Endothelial cell of umbilical vein (primary cell): ENCODE results near the gene RABEPK. TPM values are rescaled to one million over a fixed set of nuclear protein-coding genes. Genes with fewer than 3 reads are reported as not detected.

Source experiments
- BruUV-seq: library from RNA; stranded (reverse); fragments of 400-500 nt; replicated peaks from 2 replicates; lab custom pipeline; 2021; lab: Mats Ljungman, UMichigan
- CTCF ChIA-PET: fragments of 300-600, 350-600 bp; sonication (Branson Sonifier 250); formaldehyde crosslinking; loops from one replicate; lab custom pipeline; 2021; ENCODE audit warnings: antibody characterized with exemption, inconsistent platforms; lab: Charles Lee
- POLR2A ChIA-PET: fragments of 300-600, 350-600 bp; sonication (Branson Sonifier 250); formaldehyde crosslinking; loops from one replicate; lab custom pipeline; 2021; ENCODE audit warnings: antibody characterized with exemption, inconsistent platforms; lab: Charles Lee
- DNase-seq: peaks from one replicate; pipeline ENCODE4 v3.0.0-alpha.2; 2011; ENCODE audit warnings: low read depth, low spot score
- FAIRE-seq: peaks from 2 replicates; lab custom pipeline; 2011; peaks lifted over from hg19 to GRCh38; lab: Jason Lieb, UNC
- H2AFZ ChIP-seq: 2 replicates; pipeline ENCODE4 v1.6.0; 2012; ENCODE audit warnings: low read depth, low read length, control low read depth, inconsistent platforms
- H3K27ac ChIP-seq: 2 replicates; pipeline ENCODE4 v1.5.1; 2011; ENCODE audit warnings: low read depth, mild to moderate bottlenecking, control low read depth, low read length, moderate library complexity; ENCODE audit not compliant: insufficient read depth
- H3K27me3 ChIP-seq, 2 experiments: 2 replicates each; pipeline versions ENCODE4 v1.6.0 to v1.6.1; 2011; ENCODE audit warnings: low read length in 2 of 2, mixed read lengths in 1 of 2; ENCODE audit not compliant: control insufficient read depth in 2 of 2, insufficient read depth in 2 of 2
- H3K36me3 ChIP-seq, 2 experiments: 2 replicates in 1 of 2; 3 replicates in 1 of 2; pipeline ENCODE4 v1.5.1; 2011; ENCODE audit warnings: low read length in 2 of 2, mild to moderate bottlenecking in 1 of 2, moderate library complexity in 1 of 2; ENCODE audit not compliant: control insufficient read depth in 2 of 2, insufficient read depth in 2 of 2; ENCODE audit errors: extremely low read depth in 1 of 2
- H3K4me1 ChIP-seq: 3 replicates; pipeline ENCODE4 v1.5.1; 2011; ENCODE audit warnings: mild to moderate bottlenecking, low read length; ENCODE audit not compliant: control insufficient read depth, insufficient read depth; ENCODE audit errors: extremely low read depth
- H3K4me2 ChIP-seq: 2 replicates; pipeline ENCODE4 v1.6.1; 2011; ENCODE audit warnings: low read length, control low read depth, mixed read lengths; ENCODE audit not compliant: insufficient read depth
- H3K4me3 ChIP-seq, 3 experiments: fragments of 200-600 bp in 1 of 3; sonication (generic), shearing (Covaris generic) in 1 of 3; replicated peaks in 1 of 3; 2 replicates each; pipeline ENCODE4 v1.5.1; 2011 to 2016; ENCODE audit warnings: control low read depth in 3 of 3, low read length in 3 of 3, mild to moderate bottlenecking in 2 of 3, inconsistent platforms in 1 of 3, low read depth in 1 of 3, moderate library complexity in 1 of 3; ENCODE audit not compliant: insufficient read depth in 1 of 3
- H3K79me2 ChIP-seq: 2 replicates; pipeline ENCODE4 v1.6.0; 2012; ENCODE audit warnings: low read length, inconsistent platforms; ENCODE audit not compliant: control insufficient read depth, insufficient read depth
- H3K9ac ChIP-seq: replicated peaks from 2 replicates; pipeline ENCODE3; 2011; ENCODE audit warnings: low read length, control low read depth; ENCODE audit not compliant: insufficient read depth; ENCODE audit errors: extremely low read depth
- H3K9me1 ChIP-seq: replicated peaks from 3 replicates; pipeline ENCODE4 v1.6.0; 2011; ENCODE audit warnings: mild to moderate bottlenecking, low read length; ENCODE audit not compliant: control insufficient read depth, insufficient read depth; ENCODE audit errors: extremely low read depth
- H3K9me3 ChIP-seq: replicated peaks from 2 replicates; pipeline ENCODE4 v1.5.1; 2012; ENCODE audit warnings: low read length, inconsistent platforms; ENCODE audit not compliant: control insufficient read depth, insufficient read depth
- H4K20me1 ChIP-seq: replicated peaks from 2 replicates; pipeline ENCODE3; 2011; ENCODE audit warnings: mild to moderate bottlenecking, low read length; ENCODE audit not compliant: control insufficient read depth, insufficient read depth; ENCODE audit errors: extremely low read depth
- GATA2 ChIP-seq: IDR thresholded peaks from 2 replicates; pipeline ENCODE4 v1.7.0; 2011; ENCODE audit warnings: low read depth, mild to moderate bottlenecking, moderate library complexity, mixed read lengths, low read length; ENCODE audit not compliant: insufficient read length, insufficient read depth
- JUN ChIP-seq: IDR thresholded peaks from 2 replicates; pipeline ENCODE4 v1.6.1; 2011; ENCODE audit warnings: borderline replicate concordance, low read depth; ENCODE audit not compliant: insufficient read length, insufficient read depth
- POLR2AphosphoS5 ChIP-seq: IDR thresholded peaks from 2 replicates; pipeline ENCODE4 v1.6.1; 2012; ENCODE audit warnings: low read depth, mild to moderate bottlenecking, control low read depth, low read length, moderate library complexity; ENCODE audit not compliant: insufficient read depth
- dilution Hi-C: fragments of 300-500 bp; cut with MboI; formaldehyde crosslinking; loops from one replicate; pipeline ENCODE4 v1.15.0; 2019; ENCODE audit warnings: low sequenced_read_pairs; ENCODE audit not compliant: extremely low pct_ligation_motif_present
- intact Hi-C: fragments of 100-400 bp; cut with micrococcal nuclease; formaldehyde crosslinking; loops from one replicate; pipeline ENCODE4 v1.10.0; 2022
- polyA plus RNA-seq, 4 experiments: library from polyadenylated mRNA; depleted of rRNA in 3 of 4; stranded (reverse) in 3 of 4; unstranded in 1 of 4; fragments of >200 nt; gene quantifications; 2 replicates each; pipeline versions ENCODE4 v1.2.1 to v1.2.3, GENCODE V29; 2011 to 2012; ENCODE audit warnings: missing spikeins in 1 of 4
- total RNA-seq: library from RNA; stranded (reverse); gene quantifications from 2 replicates; pipeline ENCODE4 v1.2.3, GENCODE V29; 2021
- TF ChIP-seq, protein P1 (sequence below): IDR thresholded peaks from 2 replicates; pipeline ENCODE4 v1.6.1; 2011; ENCODE audit not compliant: insufficient read depth, insufficient read length
- TF ChIP-seq, protein P2 (sequence below), 2 donors: IDR thresholded peaks; 1 replicate in 1 of 2; 2 replicates in 1 of 2; pipeline ENCODE4 v1.5.1; 2011; ENCODE audit warnings: low read length in 2 of 2, mild to moderate bottlenecking in 2 of 2, moderate library complexity in 2 of 2, control low read depth in 1 of 2, inconsistent platforms in 1 of 2, low read depth in 1 of 2; ENCODE audit not compliant: insufficient read depth in 1 of 2; ENCODE audit errors: extremely low read depth in 1 of 2

Gene RABEPK
- total and polyA plus RNA-seq, 2 donors (not counting 3 experiments of a cell fraction or from before 2014, with no cell fraction given) = 18.2 to 23.0 TPM

DNA sequence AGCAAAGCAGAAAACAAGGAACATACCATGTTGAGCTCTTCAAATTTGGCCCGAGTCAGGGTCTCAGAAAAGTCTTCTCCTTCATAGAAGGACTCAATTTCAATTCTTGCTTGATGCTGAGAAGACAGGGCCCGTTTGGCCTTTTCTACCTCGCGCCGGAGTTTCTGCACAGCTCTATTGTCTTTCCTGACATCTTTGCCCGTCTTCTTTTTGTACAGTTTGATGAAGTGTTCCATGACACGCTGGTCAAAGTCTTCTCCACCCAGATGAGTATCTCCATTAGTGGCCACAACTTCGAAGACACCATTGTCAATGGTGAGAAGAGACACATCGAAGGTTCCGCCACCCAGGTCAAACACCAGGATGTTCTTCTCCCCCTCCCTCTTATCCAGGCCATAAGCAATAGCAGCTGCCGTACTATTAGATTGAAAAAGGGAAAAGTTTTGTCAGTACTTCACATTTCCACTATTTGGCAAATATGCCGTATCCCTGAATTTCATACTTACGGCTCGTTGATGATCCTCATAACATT lies 38.6 kb downstream of the RABEPK start:
- TF ChIP-seq JUN (no peak), POLR2AphosphoS5 (no peak)
- TF ChIP-seq, protein P1, sequence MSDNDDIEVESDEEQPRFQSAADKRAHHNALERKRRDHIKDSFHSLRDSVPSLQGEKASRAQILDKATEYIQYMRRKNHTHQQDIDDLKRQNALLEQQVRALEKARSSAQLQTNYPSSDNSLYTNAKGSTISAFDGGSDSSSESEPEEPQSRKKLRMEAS = no peak
- Histone ChIP-seq H4K20me1 (peaks cover 16% of the 10 kb centered on the region), H3K4me3 (peak overlapping the region; percentile 77 to 97 (median 96)), H3K27me3 (no peaks in the 10 kb centered on the region), H2AFZ (no peak overlapping the region), H3K27ac (no peak overlapping the region), H3K9me3 (no peaks in the 10 kb centered on the region), H3K79me2 (peaks cover 57% of the 10 kb centered on the region), H3K4me1 (peaks cover 49% of the 10 kb centered on the region), H3K9ac (peak overlapping the region; percentile 93), H3K4me2 (peak overlapping the region; percentile 93), H3K9me1 (no peaks in the 10 kb centered on the region), H3K36me3 (peaks cover 23 to 30% of the 10 kb centered on the region in 2 experiments)
- intact Hi-C loops (no loop called here), dilution Hi-C loops (no loop called here)
- ChIA-PET POLR2A (interaction anchor here (1.5 kb wide), 1 partner anchor 23 kb away, joined by 4 read pairs; the partner anchor contains the start of gene GAPVD1), CTCF (interaction anchor here (0.7 kb wide), 1 partner anchor 383 kb away, joined by 3 read pairs; no protein-coding TSS in a partner anchor)
- FAIRE-seq (no peak), DNase-seq (no peak)
- no TSS peak for BruUV-seq

DNA sequence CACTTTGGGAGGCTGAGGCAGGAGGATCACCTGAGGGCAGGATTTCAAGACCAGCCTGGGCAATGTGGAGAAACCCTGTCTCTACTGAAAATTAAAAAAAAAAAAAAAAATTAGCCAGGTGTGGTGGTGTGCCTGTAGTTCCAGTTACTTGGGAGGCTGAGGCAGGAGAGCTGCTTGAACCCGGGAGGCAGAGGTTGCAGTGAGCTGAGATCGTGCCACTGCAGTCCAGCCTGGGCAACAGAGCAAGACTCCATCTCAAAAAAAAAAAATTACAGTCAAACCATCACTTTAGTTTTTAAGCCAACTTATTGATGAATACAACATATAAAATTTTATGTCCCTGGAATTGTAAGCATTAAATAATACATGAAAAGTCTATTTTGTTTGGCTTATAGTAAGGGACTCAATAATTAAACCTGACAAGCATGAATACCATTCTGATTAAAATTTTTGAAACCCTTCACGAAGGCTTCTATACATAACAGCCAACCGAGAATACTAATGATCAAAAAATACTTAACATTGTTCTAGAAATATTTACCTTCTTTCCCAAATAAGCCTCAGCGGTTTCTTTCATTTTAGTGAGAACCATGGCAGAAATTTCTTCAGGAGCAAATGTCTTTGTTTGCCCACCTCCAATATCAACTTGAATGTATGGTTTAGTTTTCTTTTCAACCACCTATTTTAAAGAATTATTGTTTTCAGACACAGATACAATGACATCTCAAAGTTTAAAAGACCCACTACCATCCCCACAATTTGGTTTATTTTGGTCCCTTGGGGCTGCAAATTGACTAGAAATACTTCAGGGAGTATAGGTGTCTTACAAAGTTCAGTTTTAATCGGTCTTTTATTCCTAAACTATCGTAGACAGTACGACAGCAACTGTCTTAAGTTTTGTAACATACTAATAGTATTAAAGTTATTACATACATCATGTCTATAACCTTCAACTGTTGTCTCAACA lies 39.6 kb downstream of the RABEPK start:
- intact Hi-C loops (loop anchor here (5.0 kb wide), 4 partner anchors 132 to 468 kb away; partner anchors contain the start of genes ARPC5L, GOLGA1, NR6A1 and RPL35), dilution Hi-C loops (no loop called here)
- peaks cover 23 to 30% of the 10 kb centered on the region in 2 experiments for H3K36me3 ChIP-seq
- CTCF ChIA-PET = no interaction called here
- BruUV-seq = no TSS peak
- peaks cover 16% of the 10 kb centered on the region for H4K20me1 ChIP-seq
- POLR2A ChIA-PET = interaction anchor here (1.4 to 2.0 kb wide), 3 partner anchors 12 to 104 kb away, joined by 8 to 13 read pairs (median 9); no protein-coding TSS in a partner anchor
- peak overlapping the region; percentile 60 for H3K27ac ChIP-seq
- DNase-seq (no peak), FAIRE-seq (no peak)
- no peaks in the 10 kb centered on the region for H3K9me1 ChIP-seq
- no peaks in the 10 kb centered on the region for H3K9me3 ChIP-seq
- peaks cover 49% of the 10 kb centered on the region for H3K4me1 ChIP-seq
- peak overlapping the region; percentile 77 to 97 (median 96) for H3K4me3 ChIP-seq
- H2AFZ ChIP-seq = no peak overlapping the region
- H3K9ac ChIP-seq = peak overlapping the region; percentile 93
- H3K27me3 ChIP-seq = no peaks in the 10 kb centered on the region
- TF ChIP-seq, protein P2, sequence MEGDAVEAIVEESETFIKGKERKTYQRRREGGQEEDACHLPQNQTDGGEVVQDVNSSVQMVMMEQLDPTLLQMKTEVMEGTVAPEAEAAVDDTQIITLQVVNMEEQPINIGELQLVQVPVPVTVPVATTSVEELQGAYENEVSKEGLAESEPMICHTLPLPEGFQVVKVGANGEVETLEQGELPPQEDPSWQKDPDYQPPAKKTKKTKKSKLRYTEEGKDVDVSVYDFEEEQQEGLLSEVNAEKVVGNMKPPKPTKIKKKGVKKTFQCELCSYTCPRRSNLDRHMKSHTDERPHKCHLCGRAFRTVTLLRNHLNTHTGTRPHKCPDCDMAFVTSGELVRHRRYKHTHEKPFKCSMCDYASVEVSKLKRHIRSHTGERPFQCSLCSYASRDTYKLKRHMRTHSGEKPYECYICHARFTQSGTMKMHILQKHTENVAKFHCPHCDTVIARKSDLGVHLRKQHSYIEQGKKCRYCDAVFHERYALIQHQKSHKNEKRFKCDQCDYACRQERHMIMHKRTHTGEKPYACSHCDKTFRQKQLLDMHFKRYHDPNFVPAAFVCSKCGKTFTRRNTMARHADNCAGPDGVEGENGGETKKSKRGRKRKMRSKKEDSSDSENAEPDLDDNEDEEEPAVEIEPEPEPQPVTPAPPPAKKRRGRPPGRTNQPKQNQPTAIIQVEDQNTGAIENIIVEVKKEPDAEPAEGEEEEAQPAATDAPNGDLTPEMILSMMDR (IDR thresholded peaks at IDR 0.05; ENCODE audit: extremely low read depth in 1 of 2, insufficient read depth in 1 of 2, low read depth in 1 of 2, low read length in 2 of 2) = no peak
- TF ChIP-seq JUN (no peak), POLR2AphosphoS5 (no peak), GATA2 (no peak)
- peaks cover 57% of the 10 kb centered on the region for H3K79me2 ChIP-seq
- H3K4me2 ChIP-seq = peak overlapping the region; percentile 93
